Spleen (tissue), 7 donors: ENCODE results near the gene LACTBL1.

ENCODE experiments used
- CTCF ChIP-seq, 11 experiments: fragments of 200-600 bp in 7 of 11; fragments of 450-650 bp in 4 of 11; sonication (generic) in 4 of 11; IDR thresholded peaks in 8 of 11; conservative IDR thresholded peaks in 3 of 11; 1 replicate in 7 of 11; 2 replicates in 4 of 11; pipeline versions ENCODE4 v1.4.0 to v1.8.0; 2016 to 2021; ENCODE audit warnings: antibody characterized with exemption in 11 of 11, inconsistent platforms in 4 of 11, mild to moderate bottlenecking in 1 of 11
- POLR2A ChIP-seq, 3 donors: fragments of 450-650 bp; IDR thresholded peaks; one replicate each; pipeline ENCODE4 v1.5.1; 2017; ENCODE audit warnings: antibody characterized with exemption in 3 of 3, mild to moderate bottlenecking in 1 of 3
- POLR2AphosphoS5 ChIP-seq, 3 donors: sonication (generic); formaldehyde crosslinking; IDR thresholded peaks; one replicate each; pipeline ENCODE4 v1.5.1; 2017; ENCODE audit warnings: antibody characterized with exemption in 3 of 3
- donor health status: DM: no; HTN: no; CAD: no; lungs with moderate emphysema.
- donor health status: DM: no; HTN: no; CAD: no.
- donor health status: DM: no; HTN: no; CAD: no.

- TF ChIP-seq POLR2A (IDR thresholded peaks at IDR 0.05) (no peak), CTCF (IDR thresholded peaks at IDR 0.05 in 8 of 11, conservative IDR thresholded peaks at IDR 0.05 in 3 of 11) (no peak), POLR2AphosphoS5 (IDR thresholded peaks at IDR 0.05) (no peak)
These were observed 59.1 kb downstream of the LACTBL1 start for GRCh38 chr1:22913421-22914141.
